Neural progenitor cell (in vitro differentiated cells): ENCODE data around the gene XG. TPM values are rescaled to one million over a fixed set of nuclear protein-coding genes. Genes with fewer than 3 reads are reported as not detected.
"Not testable (repeated sequence)": the region's sequence is repeated elsewhere in the genome, so short reads cannot be mapped to it uniquely, and the experiment has no call there.

Source experiments
- DNase-seq: peaks from one replicate; pipeline ENCODE4 v3.0.0-alpha.2; 2016; ENCODE audit warnings: low spot score
- H2AFZ ChIP-seq: fragments of 200-600 bp; sonication (generic); replicated peaks from 2 replicates; pipeline ENCODE4 v1.6.1; 2016; ENCODE audit warnings: antibody characterized with exemption
- H3F3A ChIP-seq: fragments of 200-600 bp; sonication (generic); 2 replicates; pipeline ENCODE4 v1.6.1; 2016; ENCODE audit warnings: antibody characterized with exemption, low read depth
- H3K27ac ChIP-seq: fragments of 200-600 bp; sonication (generic); 2 replicates; pipeline ENCODE4 v1.5.1; 2016; ENCODE audit warnings: mild to moderate bottlenecking
- H3K27me3 ChIP-seq: fragments of 200-600 bp; sonication (generic); 2 replicates; pipeline ENCODE4 v1.6.1; 2016; ENCODE audit warnings: mild to moderate bottlenecking, moderate library complexity
- H3K36me3 ChIP-seq: fragments of 200-600 bp; sonication (generic); 2 replicates; pipeline ENCODE4 v1.5.1; 2016
- H3K4me1 ChIP-seq: fragments of 200-600 bp; sonication (generic); 2 replicates; pipeline ENCODE4 v1.6.1; 2016; ENCODE audit warnings: mixed run types
- H3K4me2 ChIP-seq: fragments of 200-600 bp; sonication (generic); 2 replicates; pipeline ENCODE4 v1.6.1; 2016
- H3K4me3 ChIP-seq: fragments of 200-600 bp; sonication (generic); 2 replicates; pipeline ENCODE4 v1.5.1; 2016
- H3K79me2 ChIP-seq: fragments of 200-600 bp; sonication (generic); 2 replicates; pipeline ENCODE4 v1.6.1; 2016; ENCODE audit warnings: low read depth
- H3K9ac ChIP-seq: fragments of 200-600 bp; sonication (generic); 2 replicates; pipeline ENCODE4 v1.6.1; 2016
- H3K9me3 ChIP-seq: fragments of 200-600 bp; sonication (generic); 2 replicates; pipeline ENCODE4 v1.5.1; 2016; ENCODE audit warnings: low read depth
- H4K20me1 ChIP-seq: fragments of 200-600 bp; sonication (generic); 2 replicates; pipeline ENCODE4 v1.6.1; 2016; ENCODE audit warnings: low read depth
- H3K27ac Mint-ChIP-seq: 3 replicates; pipeline ENCODE4 v1.8.0; 2021; ENCODE audit warnings: mixed read lengths
- H3K27me3 Mint-ChIP-seq: 2 replicates; pipeline ENCODE4 v1.8.0; 2022; ENCODE audit warnings: low read depth, mild to moderate bottlenecking, inconsistent platforms, moderate library complexity, mixed read lengths; ENCODE audit not compliant: insufficient read depth
- H3K36me3 Mint-ChIP-seq: 3 replicates; pipeline ENCODE4 v1.8.0; 2021; ENCODE audit warnings: mixed read lengths
- H3K4me1 Mint-ChIP-seq: 3 replicates; pipeline ENCODE4 v1.8.0; 2021; ENCODE audit warnings: mixed read lengths
- H3K4me3 Mint-ChIP-seq: 3 replicates; pipeline ENCODE4 v1.8.0; 2021; ENCODE audit warnings: mild to moderate bottlenecking, moderate library complexity, mixed read lengths
- H3K9me3 Mint-ChIP-seq: 3 replicates; pipeline ENCODE4 v1.8.0; 2020; ENCODE audit warnings: mixed read lengths
- EZH2phosphoT487 ChIP-seq: fragments of 200-600 bp; sonication (generic); IDR thresholded peaks from 2 replicates; pipeline ENCODE4 v1.6.1; 2017; ENCODE audit warnings: antibody characterized with exemption
- total RNA-seq: library from RNA; depleted of rRNA; stranded (reverse); fragments of >200 nt; gene quantifications from 2 replicates; pipeline ENCODE4 v1.2.3, GENCODE V29; 2015; ENCODE audit warnings: low replicate concordance

The XG gene
- total RNA-seq, 1 donor from 2014 or later: not detected

DNA sequence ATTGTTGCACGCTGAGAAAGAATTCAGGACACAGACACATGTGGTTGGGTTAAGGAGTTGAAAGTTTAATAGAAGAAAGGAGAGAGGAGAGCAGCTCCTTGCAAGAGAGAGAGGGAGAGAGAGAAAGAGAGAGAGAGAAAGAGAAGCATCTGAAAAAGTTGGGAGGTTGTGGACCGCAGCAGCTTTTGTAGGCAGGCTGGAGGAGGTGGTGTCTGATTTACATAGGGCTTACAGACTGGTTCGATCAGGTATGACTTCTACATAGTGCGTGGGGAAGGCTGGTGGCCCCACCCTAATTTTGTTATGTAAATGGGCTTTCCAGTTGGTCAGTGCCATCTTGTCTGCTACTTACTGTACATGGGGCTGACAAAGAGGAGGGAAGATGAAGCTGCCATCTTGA, 49.4 kb downstream of the XG start:
- H3K9ac ChIP-seq: no peak overlapping the region
- H4K20me1 ChIP-seq: no peaks in the 10 kb centered on the region
- H3K4me3 ChIP-seq: no peak overlapping the region
- no peak for TF ChIP-seq EZH2phosphoT487
- Mint-ChIP-seq H3K36me3 (no peaks in the 10 kb centered on the region), H3K4me1 (peaks cover 40% of the 10 kb centered on the region), H3K27me3 (peaks cover 2% of the 10 kb centered on the region), H3K4me3 (no peak overlapping the region), H3K9me3 (no peaks in the 10 kb centered on the region), H3K27ac (no peak overlapping the region)
- H3K9me3 ChIP-seq: no peaks in the 10 kb centered on the region
- H3F3A ChIP-seq: peaks cover 28% of the 10 kb centered on the region
- DNase-seq: no peak
- no peaks in the 10 kb centered on the region for H3K79me2 ChIP-seq
- no peak overlapping the region for H2AFZ ChIP-seq
- H3K4me1 ChIP-seq: peaks cover 13% of the 10 kb centered on the region
- H3K27me3 ChIP-seq: peaks cover 14% of the 10 kb centered on the region
- no peak overlapping the region for H3K4me2 ChIP-seq
- H3K27ac ChIP-seq: no peak overlapping the region
- no peaks in the 10 kb centered on the region for H3K36me3 ChIP-seq

DNA sequence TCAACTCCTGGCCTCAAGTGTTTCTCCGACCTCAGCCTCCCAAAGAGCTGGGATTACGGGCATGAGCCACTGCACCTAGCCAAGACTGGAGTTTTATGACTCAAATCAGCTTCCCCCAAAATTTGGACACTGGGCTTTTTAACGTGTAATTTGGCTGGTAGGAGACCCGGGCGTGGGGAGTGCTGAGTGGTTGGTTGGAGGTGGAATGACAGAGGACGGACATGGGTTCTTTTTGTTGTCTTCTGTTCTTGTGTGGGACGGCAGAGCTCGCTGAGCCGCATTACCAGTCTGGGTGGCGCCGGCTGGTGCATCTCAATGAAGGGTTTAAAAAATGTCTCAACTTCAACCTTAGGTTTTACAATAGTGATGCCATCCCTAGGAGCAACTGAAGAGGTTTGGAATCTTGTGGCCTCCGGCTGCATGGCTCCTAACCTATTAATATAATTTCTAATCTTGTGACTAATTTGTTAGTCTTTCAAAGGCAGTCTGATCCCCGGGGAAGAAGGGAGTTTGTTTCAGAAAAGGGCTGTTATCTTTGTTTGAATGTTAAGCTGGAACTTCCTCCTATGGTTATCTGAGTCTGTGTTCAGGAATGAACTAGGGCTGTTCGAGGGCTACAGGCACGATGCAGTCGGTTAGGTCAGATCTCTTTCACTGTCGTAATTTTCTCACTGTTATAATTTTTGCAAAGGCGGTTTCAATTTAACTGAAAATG, 50.7 kb downstream of the XG start:
- H3K79me2 ChIP-seq, H3K4me3 ChIP-seq, H3K4me3 Mint-ChIP-seq, H3K9me3 ChIP-seq, H3K4me2 ChIP-seq, H3K36me3 Mint-ChIP-seq, DNase-seq, H3K27ac ChIP-seq, H3K36me3 ChIP-seq, H3K27me3 Mint-ChIP-seq, H3K9me3 Mint-ChIP-seq, H3K9ac ChIP-seq, H4K20me1 ChIP-seq: not testable (repeated sequence)
- Histone ChIP-seq H2AFZ (peak overlapping the region; percentile 59), H3K4me1 (peaks cover 13% of the 10 kb centered on the region), H3K27me3 (peaks cover 14% of the 10 kb centered on the region), H3F3A (peaks cover 34% of the 10 kb centered on the region)
- Mint-ChIP-seq H3K4me1 (peaks cover 43% of the 10 kb centered on the region), H3K27ac (peak overlapping the region; percentile 57)

DNA sequence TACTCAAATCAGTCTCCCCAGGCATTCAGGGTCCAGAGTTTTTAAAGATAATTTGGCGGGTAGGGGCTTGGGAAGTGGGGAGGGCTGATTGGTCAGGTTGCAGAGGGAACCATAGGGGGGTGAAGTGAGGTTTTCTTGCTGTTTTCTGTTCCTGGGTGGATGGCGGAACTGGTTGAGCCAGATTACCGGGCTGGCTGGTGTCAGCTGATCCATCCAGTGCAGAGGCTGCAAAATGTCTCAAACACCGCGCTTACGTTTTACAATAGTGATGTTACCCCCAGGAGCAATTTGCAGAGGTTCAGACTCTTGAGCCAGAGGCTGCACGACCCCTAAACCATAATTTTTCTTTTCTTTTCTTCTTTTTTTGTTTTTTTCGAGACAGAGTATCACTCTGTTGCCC, 51.6 kb downstream of the XG start:
- Histone ChIP-seq H3K27me3 (peaks cover 14% of the 10 kb centered on the region), H3K4me1 (peaks cover 13% of the 10 kb centered on the region), H3F3A (peaks cover 34% of the 10 kb centered on the region), H2AFZ (peak overlapping the region; percentile 58)
- not testable (repeated sequence) for H3K4me3 Mint-ChIP-seq, H4K20me1 ChIP-seq, H3K36me3 Mint-ChIP-seq, H3K9ac ChIP-seq, DNase-seq, H3K27ac ChIP-seq, H3K4me2 ChIP-seq, H3K9me3 ChIP-seq, H3K27me3 Mint-ChIP-seq, H3K9me3 Mint-ChIP-seq, H3K79me2 ChIP-seq, H3K4me3 ChIP-seq, H3K36me3 ChIP-seq, H3K27ac Mint-ChIP-seq
- peaks cover 47% of the 10 kb centered on the region for H3K4me1 Mint-ChIP-seq

DNA sequence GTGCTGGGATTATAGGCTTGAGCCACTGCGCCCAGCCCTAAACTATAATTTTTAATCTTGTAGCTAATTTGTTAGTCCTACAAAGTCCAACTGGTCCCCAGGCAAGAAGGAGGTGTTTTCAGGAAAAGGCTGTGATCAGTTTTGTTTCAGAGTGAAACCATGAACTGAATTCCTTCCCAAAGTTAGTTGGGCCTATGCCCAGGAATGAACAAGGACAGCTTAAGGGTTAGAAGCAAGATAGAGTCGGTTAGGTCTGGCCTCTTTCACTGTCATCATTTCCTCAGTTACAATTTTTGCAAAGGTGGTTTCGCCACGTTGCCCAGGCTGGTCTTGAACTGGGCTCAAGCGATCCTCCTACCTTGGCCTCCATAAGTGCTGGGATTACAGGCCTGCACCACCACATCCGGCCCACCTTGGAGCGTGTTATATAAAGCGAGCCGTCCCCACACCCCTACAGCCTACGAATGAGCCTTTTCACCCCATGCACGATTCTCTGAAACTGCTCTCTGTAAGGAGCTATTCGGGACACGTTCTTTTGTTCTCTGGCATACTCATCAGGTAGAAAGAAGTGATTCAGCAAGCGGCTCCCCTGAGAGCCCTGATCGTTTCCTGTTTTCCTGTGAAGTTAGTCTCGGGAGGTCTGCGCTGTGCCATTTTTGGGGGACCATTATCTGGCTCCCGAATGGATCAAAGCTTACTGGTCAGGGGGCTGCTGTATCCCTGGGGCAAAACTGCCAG, 52.4 kb downstream of the XG start:
- H3K36me3 Mint-ChIP-seq, H3K9ac ChIP-seq, H3K27ac Mint-ChIP-seq, H3K79me2 ChIP-seq, H3K4me3 Mint-ChIP-seq, H4K20me1 ChIP-seq, H3K27me3 Mint-ChIP-seq, H3K9me3 Mint-ChIP-seq, H3K9me3 ChIP-seq, H3K36me3 ChIP-seq, H3K4me3 ChIP-seq, H3K27ac ChIP-seq: not testable (repeated sequence)
- peaks cover 14% of the 10 kb centered on the region for H3K27me3 ChIP-seq
- peaks cover 44% of the 10 kb centered on the region for H3K4me1 Mint-ChIP-seq
- peaks cover 34% of the 10 kb centered on the region for H3F3A ChIP-seq
- H2AFZ ChIP-seq: peak overlapping the region; percentile 99
- DNase-seq: peak; percentile 36
- peak overlapping the region; percentile 47 for H3K4me2 ChIP-seq
- H3K4me1 ChIP-seq: peaks cover 13% of the 10 kb centered on the region

DNA sequence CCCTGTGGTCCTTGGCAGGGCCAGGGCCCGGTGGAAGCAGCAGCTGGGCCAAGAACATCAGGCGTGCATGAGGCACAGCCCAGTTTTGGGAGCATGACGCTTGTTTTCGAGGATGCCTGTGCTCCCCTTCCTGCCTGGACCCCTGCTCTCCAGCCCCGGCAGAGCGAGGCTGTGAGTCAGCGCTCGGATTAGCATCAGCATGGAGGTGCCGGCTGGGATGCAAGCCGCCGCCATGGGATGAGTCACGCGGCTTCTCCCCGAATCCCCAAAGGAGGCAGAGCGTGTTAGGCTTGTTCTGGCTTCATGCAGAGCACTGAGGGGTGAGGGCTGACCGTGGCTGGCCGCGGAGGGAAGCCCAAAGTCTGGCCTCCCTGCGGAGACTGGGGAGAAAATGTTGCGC, 53.0 kb downstream of the XG start:
- peak; percentile 47 for DNase-seq
- not testable (repeated sequence) for H4K20me1 ChIP-seq, H3K27me3 Mint-ChIP-seq, H3K9me3 Mint-ChIP-seq, H3K9ac ChIP-seq, H3K27ac ChIP-seq, H3K4me3 Mint-ChIP-seq, H3K79me2 ChIP-seq, H3K4me3 ChIP-seq, H3K36me3 ChIP-seq, H3K36me3 Mint-ChIP-seq, H3K9me3 ChIP-seq
- H3K27ac Mint-ChIP-seq: peak overlapping the region; percentile 43
- peaks cover 38% of the 10 kb centered on the region for H3K4me1 Mint-ChIP-seq
- H3K27me3 ChIP-seq: peaks cover 14% of the 10 kb centered on the region
- peaks cover 13% of the 10 kb centered on the region for H3K4me1 ChIP-seq
- H2AFZ ChIP-seq: peak overlapping the region; percentile 99
- H3K4me2 ChIP-seq: peak overlapping the region; percentile 47
- H3F3A ChIP-seq: peaks cover 34% of the 10 kb centered on the region
